Stomach smooth muscle (tissue), 2 donors: ENCODE data around the gene NIN.

Experiments used
- H3K27ac ChIP-seq: one replicate; pipeline ENCODE4 v1.7.0; 2013; ENCODE audit warnings: mild to moderate bottlenecking, low read length, inconsistent platforms
- H3K27me3 ChIP-seq, 2 donors: one replicate each; pipeline ENCODE4 v1.7.0; 2013; ENCODE audit warnings: low read length in 2 of 2; ENCODE audit not compliant: insufficient read depth in 2 of 2, control insufficient read depth in 1 of 2
- H3K36me3 ChIP-seq, 2 donors: one replicate each; pipeline ENCODE4 v1.7.0; 2013; ENCODE audit warnings: low read length in 2 of 2; ENCODE audit not compliant: control insufficient read depth in 2 of 2, insufficient read depth in 2 of 2
- H3K4me1 ChIP-seq: one replicate; pipeline ENCODE4 v1.7.0; 2013; ENCODE audit warnings: low read length; ENCODE audit not compliant: control insufficient read depth, insufficient read depth
- H3K4me3 ChIP-seq, 2 donors: one replicate each; pipeline ENCODE4 v1.7.0; 2013; ENCODE audit warnings: low read length in 2 of 2
- H3K9ac ChIP-seq, 2 donors: one replicate each; pipeline ENCODE4 v1.7.0; 2013; ENCODE audit warnings: low read length in 2 of 2, mild to moderate bottlenecking in 1 of 2
- H3K9me3 ChIP-seq, 2 donors: one replicate each; pipeline ENCODE4 v1.7.0; 2013; ENCODE audit warnings: low read length in 2 of 2; ENCODE audit not compliant: control insufficient read depth in 2 of 2
- donor health status: healthy.
- donor health status: Pancreatic carcinoma.

The NIN gene

DNA sequence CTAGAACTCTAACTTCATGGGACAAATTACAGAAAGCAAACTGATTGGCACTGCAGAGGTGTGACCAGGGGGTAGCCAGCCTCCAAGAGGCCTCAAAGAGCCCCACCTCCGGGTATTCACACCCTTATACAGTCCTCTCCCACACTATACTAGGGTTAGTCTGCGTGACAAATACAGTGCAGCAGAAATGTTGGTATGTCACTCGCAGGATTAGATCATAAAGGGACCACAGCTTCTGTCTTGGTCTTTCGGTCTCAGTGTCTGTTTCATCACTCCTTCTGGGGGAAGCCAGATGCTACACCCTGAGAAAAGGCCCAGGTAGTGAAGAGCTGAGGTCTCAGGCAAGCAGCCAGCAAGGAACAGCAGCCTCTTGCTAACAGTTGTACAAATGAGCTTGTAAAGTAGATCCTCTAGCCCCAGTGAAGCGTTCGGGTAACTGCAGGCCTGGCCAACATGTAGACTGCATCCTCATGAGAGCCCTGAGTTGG, 94.0 kb downstream of the NIN start:
- H3K36me3 ChIP-seq, result peaks cover 21 to 26% of the 10 kb centered on the region in 2 donors
- no peaks in the 10 kb centered on the region for H3K9me3 ChIP-seq
- no peak overlapping the region for H3K9ac ChIP-seq
- no peak overlapping the region for H3K4me3 ChIP-seq
- H3K4me1 ChIP-seq, result no peaks in the 10 kb centered on the region
- no peaks in the 10 kb centered on the region for H3K27me3 ChIP-seq
- no peak overlapping the region for H3K27ac ChIP-seq

DNA sequence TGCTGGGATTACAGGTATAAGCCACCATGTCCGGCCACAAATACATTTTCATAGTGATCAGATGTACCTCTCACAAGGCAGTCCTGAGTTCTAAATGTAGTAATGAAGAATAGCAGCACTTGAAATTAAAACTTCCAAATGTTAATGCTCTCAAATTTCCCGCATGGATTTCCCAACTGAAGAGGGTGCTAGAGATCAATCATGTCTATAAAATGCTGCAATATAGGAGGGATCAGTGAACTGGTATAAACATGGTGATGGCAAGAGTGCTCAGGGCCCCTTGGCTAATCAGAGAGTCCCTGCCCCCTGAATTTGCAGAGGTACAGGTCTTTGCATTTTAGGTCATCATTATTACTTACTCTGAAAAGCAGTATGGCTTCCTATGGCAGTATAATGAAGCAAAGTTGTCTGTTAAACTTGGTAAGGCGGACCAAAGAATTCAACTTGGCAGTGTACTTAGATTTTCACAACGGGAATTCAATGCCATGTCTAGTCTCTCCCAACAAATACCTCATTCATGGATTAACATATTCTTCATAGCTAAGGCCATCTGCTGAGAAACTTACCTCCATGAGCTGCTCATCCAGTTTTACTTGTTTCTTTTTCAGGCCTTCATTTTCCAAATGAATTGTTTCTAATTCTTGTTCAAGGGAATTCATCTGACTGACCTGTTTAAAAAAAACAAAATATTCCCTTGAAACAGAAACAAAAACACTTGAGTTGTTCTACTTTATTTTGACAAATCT, 95.8 kb downstream of the NIN start:
- Histone ChIP-seq H3K9me3 (no peaks in the 10 kb centered on the region), H3K27me3 (no peaks in the 10 kb centered on the region), H3K36me3 (peaks cover 20 to 26% of the 10 kb centered on the region in 2 donors), H3K9ac (no peak overlapping the region), H3K4me3 (no peak overlapping the region), H3K4me1 (no peaks in the 10 kb centered on the region), H3K27ac (no peak overlapping the region)

DNA sequence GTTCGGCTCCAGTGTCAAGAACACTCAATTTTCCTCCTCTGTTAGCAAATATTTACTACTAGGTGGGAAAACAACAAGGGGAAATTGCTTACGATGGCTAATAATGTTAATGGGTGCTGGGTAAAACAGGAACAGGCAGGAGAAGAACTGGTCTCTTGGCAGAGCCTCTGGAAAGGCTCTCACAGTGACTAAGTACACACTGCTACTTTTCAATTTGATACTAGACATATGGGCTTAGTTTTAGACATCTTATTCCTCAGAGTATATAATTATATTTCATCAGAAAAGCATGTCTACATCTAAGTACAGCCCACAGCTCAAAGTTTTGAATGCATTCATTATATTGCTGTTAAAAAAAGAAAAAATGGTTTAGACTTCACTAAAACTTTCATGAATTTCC, 97.5 kb downstream of the NIN start:
- Histone ChIP-seq H3K9ac (no peak overlapping the region), H3K4me3 (no peak overlapping the region), H3K27ac (no peak overlapping the region), H3K4me1 (no peaks in the 10 kb centered on the region), H3K36me3 (peaks cover 28 to 32% of the 10 kb centered on the region in 2 donors), H3K27me3 (no peaks in the 10 kb centered on the region), H3K9me3 (no peaks in the 10 kb centered on the region)

DNA sequence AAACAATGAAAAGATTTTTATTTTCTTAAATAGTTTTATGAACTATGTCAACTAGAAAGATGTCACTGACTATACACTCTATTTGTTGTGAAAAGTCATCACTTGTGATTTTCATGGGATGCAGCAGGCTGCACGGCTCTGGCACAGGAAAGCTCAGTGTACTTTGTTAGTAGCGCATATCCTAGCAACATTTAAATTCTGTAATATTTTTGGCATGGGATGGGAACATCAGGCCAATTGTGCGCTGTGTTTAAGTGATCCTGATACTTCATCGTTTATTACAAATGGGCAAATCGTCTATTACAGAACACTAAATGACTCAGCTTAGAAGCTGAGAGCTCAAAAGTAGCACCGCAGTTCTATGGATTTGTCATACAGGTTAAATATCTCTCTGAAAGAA, 102.1 kb downstream of the NIN start:
- no peak overlapping the region for H3K4me3 ChIP-seq
- no peaks in the 10 kb centered on the region for H3K27me3 ChIP-seq
- peaks cover 41 to 48% of the 10 kb centered on the region in 2 donors for H3K36me3 ChIP-seq
- H3K9ac ChIP-seq, result no peak overlapping the region
- no peak overlapping the region for H3K27ac ChIP-seq
- H3K4me1 ChIP-seq, result no peaks in the 10 kb centered on the region
- H3K9me3 ChIP-seq, result no peaks in the 10 kb centered on the region

DNA sequence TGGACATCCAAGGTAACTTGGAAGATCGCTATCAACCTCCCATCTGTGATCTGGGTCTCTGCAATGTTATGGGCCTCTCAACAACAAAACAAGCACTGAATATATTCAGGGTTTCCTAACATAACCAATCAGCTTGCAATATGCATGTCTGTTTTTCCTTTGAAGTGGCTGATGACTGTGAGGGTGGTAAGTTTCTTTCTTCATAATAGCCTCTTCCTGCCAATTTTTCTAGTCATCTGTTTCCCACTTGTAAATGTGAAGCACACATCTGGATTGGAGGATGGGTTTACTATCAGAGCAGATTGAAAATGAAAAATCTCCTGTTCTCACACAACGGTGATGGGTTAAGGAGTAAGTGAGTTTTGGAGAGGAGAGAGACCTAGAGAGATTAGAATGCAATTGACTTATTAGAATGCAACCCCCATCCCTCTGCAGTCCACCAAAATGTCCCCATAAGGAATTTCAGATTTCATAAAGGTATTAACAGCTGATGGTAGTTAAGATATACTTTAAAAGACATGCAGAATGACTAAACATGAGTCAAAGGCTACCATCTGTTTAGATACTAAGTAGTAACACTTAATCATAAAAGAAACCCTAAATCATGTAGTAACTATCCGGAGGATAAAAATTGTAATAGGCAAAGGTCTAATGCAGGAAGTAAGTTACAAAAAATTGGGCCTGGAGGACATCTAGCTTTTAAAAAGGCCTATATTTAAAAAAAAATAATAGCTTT, 104.4 kb downstream of the NIN start:
- Histone ChIP-seq H3K4me1 (no peaks in the 10 kb centered on the region), H3K9ac (no peak overlapping the region), H3K27me3 (no peaks in the 10 kb centered on the region), H3K9me3 (no peaks in the 10 kb centered on the region), H3K4me3 (no peak overlapping the region), H3K27ac (no peak overlapping the region), H3K36me3 (peaks cover 35 to 55% of the 10 kb centered on the region in 2 donors)

DNA sequence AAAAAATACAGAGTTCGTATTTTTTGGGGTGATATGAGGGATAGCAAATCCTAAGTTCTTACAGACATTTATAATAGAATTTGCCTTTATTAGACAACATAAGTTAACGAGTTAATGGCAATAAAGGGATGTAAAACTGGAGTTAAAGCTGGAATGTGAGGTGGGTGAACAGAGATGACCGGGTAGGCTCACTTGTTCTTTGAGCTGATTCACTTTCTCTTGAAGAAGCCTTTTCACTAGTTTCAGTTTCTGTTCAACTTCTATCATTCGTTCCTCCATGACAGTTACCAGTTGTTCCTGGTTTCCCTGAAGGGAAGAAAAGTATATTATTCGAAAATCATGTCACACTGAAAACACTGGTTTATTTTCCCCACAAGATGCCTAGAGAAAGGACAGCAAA, 105.2 kb downstream of the NIN start:
- Histone ChIP-seq H3K27ac (no peak overlapping the region), H3K27me3 (no peaks in the 10 kb centered on the region), H3K4me1 (no peaks in the 10 kb centered on the region), H3K9ac (no peak overlapping the region), H3K9me3 (no peaks in the 10 kb centered on the region), H3K4me3 (no peak overlapping the region), H3K36me3 (peaks cover 35 to 55% of the 10 kb centered on the region in 2 donors)

DNA sequence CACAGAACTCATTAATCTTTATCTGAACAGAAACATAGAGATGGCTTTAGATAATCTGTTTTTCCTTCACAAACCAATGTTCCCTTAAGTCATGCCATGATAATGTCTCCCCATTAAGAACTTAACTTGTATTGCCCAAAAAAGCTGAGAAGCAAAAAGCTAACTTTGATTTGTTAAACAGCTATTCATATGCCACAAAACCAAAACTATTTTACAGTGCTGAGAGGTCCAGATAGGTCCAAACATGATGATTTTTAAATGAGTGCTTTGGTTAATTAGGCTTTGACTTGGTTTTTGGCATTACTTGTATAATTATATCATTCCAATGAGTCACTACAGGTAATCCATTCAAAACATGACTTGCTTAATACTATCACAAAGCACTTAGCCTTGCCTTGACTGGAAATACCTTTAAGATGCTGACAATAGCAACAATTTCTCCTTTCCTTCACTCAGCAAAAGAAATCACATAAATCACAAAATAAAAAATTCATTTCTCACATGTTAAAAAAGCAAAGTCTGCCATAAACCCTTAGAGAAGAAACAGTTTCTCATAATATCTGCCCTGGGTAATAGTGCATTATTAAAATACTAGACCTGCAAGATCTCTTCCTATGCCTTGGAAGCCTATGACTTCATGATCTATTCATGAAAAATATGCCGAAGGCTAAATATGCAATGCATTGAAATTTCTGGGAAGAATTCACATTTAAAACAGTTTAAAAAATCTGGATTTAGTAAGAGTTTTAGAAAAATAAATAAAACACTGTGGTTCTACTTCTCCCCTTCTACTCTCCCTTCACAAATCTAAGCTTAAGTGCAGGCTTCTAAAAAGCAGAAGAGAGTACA, 110.8 kb downstream of the NIN start:
- Histone ChIP-seq H3K27ac (no peak overlapping the region), H3K9me3 (no peaks in the 10 kb centered on the region), H3K4me3 (no peak overlapping the region), H3K4me1 (no peaks in the 10 kb centered on the region), H3K9ac (no peak overlapping the region), H3K36me3 (peaks cover 11 to 20% of the 10 kb centered on the region in 2 donors), H3K27me3 (no peaks in the 10 kb centered on the region)

DNA sequence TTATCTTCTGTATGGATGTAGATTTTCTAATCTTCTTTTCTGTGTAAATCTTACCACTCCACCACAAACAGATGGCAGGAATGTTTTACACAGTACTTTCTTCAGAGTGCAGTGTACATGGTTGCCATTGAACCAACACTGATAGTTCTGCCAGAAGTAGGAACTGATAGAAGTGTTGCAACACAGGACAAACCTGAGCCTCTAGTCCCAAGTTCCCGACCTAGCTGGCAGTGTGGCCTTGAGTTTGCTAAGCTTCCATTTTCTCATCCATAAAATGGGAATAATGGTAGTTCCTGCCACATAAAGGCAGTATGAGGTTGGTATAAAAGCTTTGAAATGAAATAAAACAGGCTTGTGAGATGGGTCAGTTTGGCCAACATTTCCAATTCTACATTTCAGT, 112.0 kb downstream of the NIN start:
- no peaks in the 10 kb centered on the region for H3K9me3 ChIP-seq
- H3K9ac ChIP-seq, result no peak overlapping the region
- no peaks in the 10 kb centered on the region for H3K4me1 ChIP-seq
- no peak overlapping the region for H3K4me3 ChIP-seq
- H3K27me3 ChIP-seq, result no peaks in the 10 kb centered on the region
- H3K27ac ChIP-seq, result no peak overlapping the region
- H3K36me3 ChIP-seq, result peaks cover 3 to 10% of the 10 kb centered on the region in 2 donors

DNA sequence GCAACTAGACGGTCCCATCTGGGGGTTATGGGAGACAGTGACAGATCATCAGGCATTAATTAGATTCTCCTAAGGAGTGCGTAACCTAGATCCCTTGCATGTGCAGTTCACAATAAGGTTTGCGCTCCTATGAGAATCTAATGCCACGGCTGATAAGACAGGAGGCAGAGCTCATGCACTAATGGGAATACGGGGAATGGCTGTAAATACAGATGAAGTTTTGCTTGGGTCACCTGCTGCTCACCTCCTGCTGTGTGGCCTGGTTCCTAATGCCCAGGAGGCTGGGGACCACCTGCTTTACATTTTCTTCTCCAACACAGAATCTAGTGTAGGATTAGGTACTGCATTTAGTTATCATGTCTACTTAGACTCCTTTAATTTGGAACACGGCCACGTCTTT, 113.2 kb downstream of the NIN start:
- Histone ChIP-seq H3K27me3 (no peaks in the 10 kb centered on the region), H3K4me3 (no peak overlapping the region), H3K9me3 (no peaks in the 10 kb centered on the region), H3K27ac (no peak overlapping the region), H3K9ac (no peak overlapping the region), H3K36me3 (peaks cover 3 to 4% of the 10 kb centered on the region in 2 donors), H3K4me1 (no peaks in the 10 kb centered on the region)

DNA sequence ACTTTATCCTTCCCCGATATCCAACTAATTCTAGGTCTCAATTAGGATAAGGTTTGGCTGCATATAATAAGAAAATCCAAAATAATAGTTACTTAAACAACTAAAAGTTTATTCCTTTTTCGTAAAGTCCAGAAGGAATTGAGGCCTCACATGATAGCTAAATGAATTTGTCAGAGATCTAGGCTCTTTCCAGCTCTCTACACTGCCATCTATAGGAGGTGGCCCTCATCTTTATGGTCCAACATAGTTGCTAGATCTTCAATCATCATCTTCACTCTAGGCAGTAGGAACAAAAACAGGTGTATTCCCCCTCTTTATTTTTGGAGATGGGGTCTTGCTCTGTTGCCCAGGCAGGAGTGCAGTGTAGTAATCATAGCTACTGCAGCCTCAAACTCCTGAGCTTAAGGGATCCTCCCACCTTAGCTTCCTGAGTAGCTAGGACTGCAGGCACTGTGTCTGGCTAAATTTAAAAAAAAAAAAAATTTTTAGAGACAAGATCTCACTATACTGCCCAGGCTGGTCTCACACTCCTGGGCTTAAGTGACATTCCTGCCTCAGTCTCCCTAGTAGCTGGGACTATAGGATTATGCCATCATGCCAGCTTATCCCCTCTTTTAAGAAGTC, 116.4 kb downstream of the NIN start:
- H3K27ac ChIP-seq, result no peak overlapping the region
- H3K4me3 ChIP-seq, result no peak overlapping the region
- no peaks in the 10 kb centered on the region for H3K27me3 ChIP-seq
- no peaks in the 10 kb centered on the region for H3K4me1 ChIP-seq
- no peaks in the 10 kb centered on the region for H3K36me3 ChIP-seq
- H3K9me3 ChIP-seq, result no peaks in the 10 kb centered on the region
- no peak overlapping the region for H3K9ac ChIP-seq
